Loucy (cell line): Measurements from ENCODE around the gene HOXA3.

ENCODE experiments used
- EZH2phosphoT487 ChIP-seq: fragments of 200-600 bp; IDR thresholded peaks from 2 replicates; pipeline ENCODE4 v1.6.1; 2018; ENCODE audit warnings: antibody characterized with exemption, mild to moderate bottlenecking, moderate library complexity, borderline replicate concordance
- TF ChIP-seq, protein P1 (sequence below): fragments of 200-600 bp; sonication (generic); conservative IDR thresholded peaks from 2 replicates; pipeline ENCODE4 v1.5.1; 2014; ENCODE audit warnings: mild to moderate bottlenecking, antibody characterized with exemption, low read length

DNA sequence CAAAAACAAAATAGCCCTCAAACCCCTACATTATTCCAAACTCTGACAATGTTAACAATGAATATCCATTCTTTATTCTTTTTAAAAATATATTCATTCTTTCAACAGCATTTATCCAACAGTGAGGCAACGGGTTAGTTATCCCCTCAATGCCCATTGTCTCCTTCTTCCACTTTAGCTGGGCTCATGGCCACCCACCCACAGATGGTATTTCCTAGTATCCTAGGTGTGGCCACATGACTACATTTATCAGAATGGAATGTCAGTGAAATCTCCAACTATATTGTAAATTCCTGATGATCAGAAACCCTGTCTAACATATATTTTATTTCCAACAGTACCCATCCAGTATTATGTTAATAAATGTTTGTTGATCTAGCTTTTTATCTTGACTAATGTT lies 70.2 kb downstream of the HOXA3 start:
- TF ChIP-seq, protein P1, sequence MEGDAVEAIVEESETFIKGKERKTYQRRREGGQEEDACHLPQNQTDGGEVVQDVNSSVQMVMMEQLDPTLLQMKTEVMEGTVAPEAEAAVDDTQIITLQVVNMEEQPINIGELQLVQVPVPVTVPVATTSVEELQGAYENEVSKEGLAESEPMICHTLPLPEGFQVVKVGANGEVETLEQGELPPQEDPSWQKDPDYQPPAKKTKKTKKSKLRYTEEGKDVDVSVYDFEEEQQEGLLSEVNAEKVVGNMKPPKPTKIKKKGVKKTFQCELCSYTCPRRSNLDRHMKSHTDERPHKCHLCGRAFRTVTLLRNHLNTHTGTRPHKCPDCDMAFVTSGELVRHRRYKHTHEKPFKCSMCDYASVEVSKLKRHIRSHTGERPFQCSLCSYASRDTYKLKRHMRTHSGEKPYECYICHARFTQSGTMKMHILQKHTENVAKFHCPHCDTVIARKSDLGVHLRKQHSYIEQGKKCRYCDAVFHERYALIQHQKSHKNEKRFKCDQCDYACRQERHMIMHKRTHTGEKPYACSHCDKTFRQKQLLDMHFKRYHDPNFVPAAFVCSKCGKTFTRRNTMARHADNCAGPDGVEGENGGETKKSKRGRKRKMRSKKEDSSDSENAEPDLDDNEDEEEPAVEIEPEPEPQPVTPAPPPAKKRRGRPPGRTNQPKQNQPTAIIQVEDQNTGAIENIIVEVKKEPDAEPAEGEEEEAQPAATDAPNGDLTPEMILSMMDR, result no peak
- TF ChIP-seq EZH2phosphoT487, result no peak
